Testis (tissue), 3 donors: Measurements from ENCODE around the gene MEGF6. TPM values are rescaled to one million over a fixed set of nuclear protein-coding genes. Genes with fewer than 3 reads are reported as not detected.

ENCODE experiments used
- DNase-seq: peaks from one replicate; pipeline ENCODE4 v3.0.0-alpha.2; 2019
- H3K27ac ChIP-seq, 2 donors: fragments of 200-600 bp; sonication (generic); one replicate each; pipeline ENCODE4 v1.5.1; 2019
- H3K27me3 ChIP-seq: fragments of 200-600 bp; sonication (generic); one replicate; pipeline ENCODE4 v1.5.1; 2019
- H3K36me3 ChIP-seq: fragments of 200-600 bp; sonication (generic); one replicate; pipeline ENCODE4 v1.5.1; 2017; ENCODE audit warnings: low read depth; ENCODE audit errors: missing control alignments
- H3K4me1 ChIP-seq: fragments of 200-600 bp; sonication (generic); one replicate; pipeline ENCODE4 v1.5.1; 2019
- H3K4me3 ChIP-seq, 2 donors: fragments of 200-600 bp; sonication (generic); one replicate each; pipeline ENCODE4 v1.5.1; 2017 to 2019
- H3K9me3 ChIP-seq: fragments of 200-600 bp; sonication (generic); one replicate; pipeline ENCODE4 v1.5.1; 2017
- POLR2A ChIP-seq: fragments of 450-650 bp; IDR thresholded peaks from one replicate; pipeline ENCODE4 v1.6.1; 2017; ENCODE audit warnings: antibody characterized with exemption, mild to moderate bottlenecking, moderate library complexity
- WGBS, 2 donors: methylation state at CpG; one replicate each; pipeline ENCODE4 v1.1.5; 2018; 5-methylcytosine and 5-hydroxymethylcytosine counted together
- intact Hi-C: fragments of 100-400 bp; cut with DNase I; formaldehyde crosslinking; loops from one replicate; pipeline ENCODE4 v1.15.1; 2023; ENCODE audit warnings: low total_unique reads
- polyA plus RNA-seq: library from polyadenylated mRNA; stranded (reverse); fragments of 350-450 nt; fragmentation: Illumina TruSeq; extraction: RNeasy Lipid Tissue Mini Kit (QIAGEN cat#74804); gene quantifications from one replicate; pipeline ENCODE4 v1.2.3, GENCODE V29; 2014; ENCODE audit warnings: low read depth, low replicate concordance; ENCODE audit not compliant: insufficient read depth
- total RNA-seq, 2 donors: library from RNA; depleted of rRNA; stranded (reverse); fragments of >200 nt; gene quantifications; one replicate each; pipeline ENCODE4 v1.2.3, GENCODE V29; 2016
- TF ChIP-seq, protein P1 (sequence below), 3 experiments: fragments of 450-650 bp in 2 of 3; fragments of 200-600 bp in 1 of 3; sonication (generic) in 1 of 3; IDR thresholded peaks; one replicate each; pipeline ENCODE4 v1.5.1; 2016 to 2019; ENCODE audit warnings: antibody characterized with exemption in 3 of 3, mild to moderate bottlenecking in 2 of 3, moderate library complexity in 1 of 3

Gene MEGF6
- total and polyA plus RNA-seq, 3 donors from 2014 or later, result 9.0 to 26.4 (median 16.1) TPM

DNA sequence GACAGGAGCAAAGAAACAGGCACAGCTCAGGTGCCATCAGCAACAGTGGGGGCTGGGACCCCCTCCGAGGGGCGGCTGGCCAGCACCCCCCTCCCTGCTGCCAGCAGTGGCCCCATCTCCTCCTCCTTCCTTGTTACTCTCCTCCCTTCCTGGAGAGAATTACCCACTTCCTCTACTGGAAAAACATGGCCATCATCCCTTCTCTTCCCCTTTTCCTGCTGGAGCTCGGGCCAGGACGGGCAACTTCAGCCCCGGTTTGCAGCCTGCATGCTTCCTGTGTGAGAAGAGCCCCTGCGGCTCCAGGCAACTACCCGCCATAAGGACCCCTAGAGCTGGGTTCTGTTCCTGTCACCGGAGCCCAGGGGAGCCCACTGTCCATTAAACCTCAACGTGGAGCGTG is 17.6 kb downstream of the MEGF6 start:
- H3K36me3 ChIP-seq, result no peaks in the 10 kb centered on the region
- no peak for TF ChIP-seq POLR2A
- TF ChIP-seq, protein P1, sequence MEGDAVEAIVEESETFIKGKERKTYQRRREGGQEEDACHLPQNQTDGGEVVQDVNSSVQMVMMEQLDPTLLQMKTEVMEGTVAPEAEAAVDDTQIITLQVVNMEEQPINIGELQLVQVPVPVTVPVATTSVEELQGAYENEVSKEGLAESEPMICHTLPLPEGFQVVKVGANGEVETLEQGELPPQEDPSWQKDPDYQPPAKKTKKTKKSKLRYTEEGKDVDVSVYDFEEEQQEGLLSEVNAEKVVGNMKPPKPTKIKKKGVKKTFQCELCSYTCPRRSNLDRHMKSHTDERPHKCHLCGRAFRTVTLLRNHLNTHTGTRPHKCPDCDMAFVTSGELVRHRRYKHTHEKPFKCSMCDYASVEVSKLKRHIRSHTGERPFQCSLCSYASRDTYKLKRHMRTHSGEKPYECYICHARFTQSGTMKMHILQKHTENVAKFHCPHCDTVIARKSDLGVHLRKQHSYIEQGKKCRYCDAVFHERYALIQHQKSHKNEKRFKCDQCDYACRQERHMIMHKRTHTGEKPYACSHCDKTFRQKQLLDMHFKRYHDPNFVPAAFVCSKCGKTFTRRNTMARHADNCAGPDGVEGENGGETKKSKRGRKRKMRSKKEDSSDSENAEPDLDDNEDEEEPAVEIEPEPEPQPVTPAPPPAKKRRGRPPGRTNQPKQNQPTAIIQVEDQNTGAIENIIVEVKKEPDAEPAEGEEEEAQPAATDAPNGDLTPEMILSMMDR (IDR thresholded peaks at IDR 0.05), result no peak
- intact Hi-C loops, result no loop called here
- H3K4me1 ChIP-seq, result peaks cover 14% of the 10 kb centered on the region
- 68 to 91% methylated on average over 9 to 10 of the region's 10 CpGs for WGBS, 2 donors
- no peak for DNase-seq
- H3K4me3 ChIP-seq, result no peak overlapping the region
- H3K27me3 ChIP-seq, result no peaks in the 10 kb centered on the region
- no peak overlapping the region for H3K27ac ChIP-seq
- H3K9me3 ChIP-seq, result no peaks in the 10 kb centered on the region

- Histone ChIP-seq H3K4me3 (no peak overlapping the region), H3K9me3 (no peaks in the 10 kb centered on the region), H3K4me1 (peaks cover 12% of the 10 kb centered on the region), H3K27ac (no peak overlapping the region), H3K36me3 (no peaks in the 10 kb centered on the region), H3K27me3 (no peaks in the 10 kb centered on the region)
- WGBS, 2 donors, result 71 to 86% methylated on average over 2 to 17 of the region's 17 CpGs
- intact Hi-C loops, result no loop called here
- no peak for DNase-seq
- TF ChIP-seq, protein P1 (IDR thresholded peaks at IDR 0.05), result no peak
- no peak for TF ChIP-seq POLR2A
Measured at GRCh38 chr1:3593334-3593733, 18.0 kb downstream of the MEGF6 start.

DNA sequence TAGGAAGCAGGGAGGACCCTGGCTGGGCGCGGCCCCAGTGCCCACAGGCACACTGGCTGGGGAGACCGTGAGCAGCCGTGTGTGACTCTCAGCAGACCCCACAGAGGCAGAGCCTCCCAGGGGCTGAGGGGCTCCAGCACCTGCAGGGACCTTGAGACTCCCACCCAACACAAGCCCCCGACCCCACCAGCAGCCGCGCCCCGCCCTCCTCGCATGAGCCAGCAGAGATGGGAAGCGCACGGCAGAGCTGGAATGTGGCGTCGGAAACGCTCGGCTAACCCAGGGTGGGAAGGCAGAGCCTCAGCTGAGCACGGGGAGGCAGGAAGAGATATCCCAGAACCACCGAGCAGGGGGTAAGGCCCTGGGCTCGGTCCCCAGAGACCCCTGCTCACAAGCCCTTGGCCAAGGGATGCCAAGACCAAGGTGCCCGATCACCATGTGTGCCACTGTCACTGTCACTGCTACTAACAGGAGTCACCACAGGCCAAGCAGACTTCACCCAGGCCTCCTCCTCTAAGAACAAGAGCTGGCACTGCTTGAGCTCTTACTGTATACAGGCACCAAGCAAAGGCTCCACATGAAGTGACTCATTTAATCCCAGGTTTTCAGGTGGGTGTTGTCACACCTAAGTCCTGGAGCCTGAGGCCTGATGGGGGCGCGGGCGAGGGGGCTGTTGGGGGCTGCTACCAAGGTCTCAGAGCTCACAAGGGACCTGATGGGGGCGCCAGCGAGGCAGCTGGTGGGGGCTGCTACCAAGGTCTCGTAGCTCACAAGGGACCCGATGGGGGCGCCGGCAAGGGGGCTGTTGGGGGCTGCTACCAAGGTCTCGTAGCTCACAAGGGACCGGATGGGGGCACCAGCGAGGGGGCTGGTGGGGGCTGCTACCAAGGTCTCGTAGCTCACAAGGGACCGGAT is 20.1 kb downstream of the MEGF6 start:
- WGBS, 2 donors, result 94 to 96% methylated on average over 14 to 30 of the region's 33 CpGs
- no peaks in the 10 kb centered on the region for H3K4me1 ChIP-seq
- H3K9me3 ChIP-seq, result no peaks in the 10 kb centered on the region
- H3K36me3 ChIP-seq, result no peaks in the 10 kb centered on the region
- no peak overlapping the region for H3K4me3 ChIP-seq
- TF ChIP-seq, protein P1 (IDR thresholded peaks at IDR 0.05), result no peak
- no peak for TF ChIP-seq POLR2A
- intact Hi-C loops, result no loop called here
- no peaks in the 10 kb centered on the region for H3K27me3 ChIP-seq
- no peak overlapping the region for H3K27ac ChIP-seq
- DNase-seq, result no peak

- 70 to 77% methylated on average over 11 to 27 of the region's 27 CpGs for WGBS, 2 donors
- H3K4me1 ChIP-seq, result no peaks in the 10 kb centered on the region
- no peak overlapping the region for H3K4me3 ChIP-seq
- H3K27ac ChIP-seq, result no peak overlapping the region
- H3K27me3 ChIP-seq, result no peaks in the 10 kb centered on the region
- H3K36me3 ChIP-seq, result no peaks in the 10 kb centered on the region
- no peaks in the 10 kb centered on the region for H3K9me3 ChIP-seq
- TF ChIP-seq, protein P1 (IDR thresholded peaks at IDR 0.05), result no peak
- TF ChIP-seq POLR2A, result no peak
- intact Hi-C loops, result no loop called here
- DNase-seq, result no peak
Measured at GRCh38 chr1:3590139-3590763, 21.1 kb downstream of the MEGF6 start.
